HUDEP-2 (cell line): ENCODE data around the gene OR51T1.
A peak's percentile ranks its signal among the peaks of the same experiment; 100 is the strongest.
"Not testable (repeated sequence)": the region's sequence is repeated elsewhere in the genome, so short reads cannot be mapped to it uniquely, and the experiment has no call there.

Experiments
- DNase-seq, 76 experiments: peaks; one replicate each; lab custom pipeline; 2025; ENCODE audit not compliant: unreplicated experiment in 76 of 76; lab: John Stamatoyannopoulos, UW

OR51T1 gene, protein sequence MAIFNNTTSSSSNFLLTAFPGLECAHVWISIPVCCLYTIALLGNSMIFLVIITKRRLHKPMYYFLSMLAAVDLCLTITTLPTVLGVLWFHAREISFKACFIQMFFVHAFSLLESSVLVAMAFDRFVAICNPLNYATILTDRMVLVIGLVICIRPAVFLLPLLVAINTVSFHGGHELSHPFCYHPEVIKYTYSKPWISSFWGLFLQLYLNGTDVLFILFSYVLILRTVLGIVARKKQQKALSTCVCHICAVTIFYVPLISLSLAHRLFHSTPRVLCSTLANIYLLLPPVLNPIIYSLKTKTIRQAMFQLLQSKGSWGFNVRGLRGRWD

DNA sequence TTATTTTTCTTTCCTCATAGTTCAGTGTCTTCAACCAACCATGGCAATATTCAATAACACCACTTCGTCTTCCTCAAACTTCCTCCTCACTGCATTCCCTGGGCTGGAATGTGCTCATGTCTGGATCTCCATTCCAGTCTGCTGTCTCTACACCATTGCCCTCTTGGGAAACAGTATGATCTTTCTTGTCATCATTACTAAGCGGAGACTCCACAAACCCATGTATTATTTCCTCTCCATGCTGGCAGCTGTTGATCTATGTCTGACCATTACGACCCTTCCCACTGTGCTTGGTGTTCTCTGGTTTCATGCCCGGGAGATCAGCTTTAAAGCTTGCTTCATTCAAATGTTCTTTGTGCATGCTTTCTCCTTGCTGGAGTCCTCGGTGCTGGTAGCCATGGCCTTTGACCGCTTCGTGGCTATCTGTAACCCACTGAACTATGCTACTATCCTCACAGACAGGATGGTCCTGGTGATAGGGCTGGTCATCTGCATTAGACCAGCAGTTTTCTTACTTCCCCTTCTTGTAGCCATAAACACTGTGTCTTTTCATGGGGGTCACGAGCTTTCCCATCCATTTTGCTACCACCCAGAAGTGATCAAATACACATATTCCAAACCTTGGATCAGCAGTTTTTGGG lies at the start of gene OR51T1:
Gene OR51T1, plus strand, starts transcription at position 41 of the 641 bp plus-strand sequence. Its CDS starts 0 bp downstream, at position 41.
- no peak for DNase-seq

DNA sequence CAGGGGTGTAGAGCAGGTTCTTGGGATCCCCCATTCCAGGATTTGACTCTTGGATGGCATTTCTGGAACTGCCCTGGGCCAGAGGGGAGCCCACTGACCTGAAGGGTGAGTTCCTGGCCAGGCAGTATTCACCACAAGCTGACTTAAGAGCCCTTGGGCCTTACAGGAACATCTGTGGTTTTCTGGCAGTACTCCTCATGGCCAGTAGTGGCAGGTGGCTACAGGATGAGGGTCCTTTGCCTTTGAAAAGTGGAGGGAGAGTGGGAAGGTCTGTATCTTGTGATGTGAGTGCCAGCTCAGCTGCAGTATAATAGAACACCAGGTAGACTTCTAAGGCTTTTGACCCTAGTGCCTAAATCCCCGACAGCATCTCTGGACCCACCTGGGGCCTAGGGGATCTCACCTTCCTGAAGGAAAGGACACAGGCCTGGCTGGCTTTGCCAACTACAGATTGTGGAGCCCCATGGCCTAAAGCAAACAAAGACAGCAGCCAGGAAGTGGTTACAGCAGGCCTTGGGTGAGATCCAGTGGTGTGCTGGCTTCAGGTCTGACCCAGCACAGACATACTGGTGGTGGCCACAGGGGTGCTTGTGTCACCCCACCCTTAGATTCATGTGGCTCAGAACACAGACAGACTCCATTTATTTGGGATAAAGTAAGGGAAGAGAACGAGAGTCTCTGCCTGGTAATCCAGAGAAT lies 41.7 kb upstream of the OR51T1 start:
- no peak for DNase-seq

DNA sequence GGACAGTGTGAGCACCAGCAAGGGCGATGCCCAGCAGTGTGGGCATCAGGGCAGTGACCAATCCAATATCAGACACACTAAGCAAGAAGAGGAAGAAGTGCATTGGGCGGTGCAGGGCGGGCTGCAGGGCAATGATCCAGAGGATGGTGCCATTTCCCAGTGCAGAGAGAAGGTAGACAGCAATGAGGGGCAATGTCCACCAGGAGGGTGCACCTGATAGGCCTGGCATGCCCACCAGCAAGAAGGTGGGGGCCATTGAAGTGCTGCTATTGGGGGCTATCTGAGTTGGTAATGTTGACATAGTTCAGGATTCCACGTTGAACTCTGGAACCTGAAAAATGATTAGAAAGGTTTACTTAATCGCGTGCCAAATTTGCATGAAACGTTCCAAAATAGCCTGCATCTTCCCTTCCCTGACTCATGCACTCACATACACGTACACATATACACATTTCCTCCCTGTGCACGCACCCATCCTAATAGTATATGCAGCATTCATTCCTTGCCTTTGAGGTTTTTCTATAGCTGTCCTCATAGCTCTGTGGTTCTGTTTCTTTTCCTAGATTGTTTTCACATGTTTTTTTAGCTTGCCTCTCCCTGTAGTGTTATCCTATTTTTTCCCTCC lies 32.7 kb upstream of the OR51T1 start, which contains the start of gene OR51S1:
Gene OR51S1, minus strand, starts transcription at position 301 of the 625 bp plus-strand sequence. Its CDS starts 0 bp downstream, at position 301.
- no peak for DNase-seq

DNA sequence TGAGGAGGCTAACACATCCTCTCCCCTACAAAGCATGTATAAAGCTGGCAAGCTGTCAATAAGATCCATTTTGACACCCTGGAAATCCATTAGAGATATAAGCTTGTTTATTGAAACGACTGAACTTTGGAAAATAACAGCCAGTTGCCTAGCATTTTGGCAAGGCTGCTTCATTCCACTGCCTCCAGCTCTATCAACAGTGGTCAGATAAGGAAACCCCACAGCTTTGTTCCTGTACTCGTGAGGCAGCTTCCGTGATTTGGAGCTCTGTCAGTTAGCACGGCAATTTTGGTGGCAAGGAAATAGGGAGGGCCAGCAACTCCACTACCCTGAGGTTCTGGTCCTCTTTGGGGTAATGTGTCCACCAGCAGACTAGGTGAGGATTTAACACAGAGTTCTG lies 30.7 kb upstream of the OR51T1 start:
- peak in 1 of 76 experiments; percentile 4 for DNase-seq

DNA sequence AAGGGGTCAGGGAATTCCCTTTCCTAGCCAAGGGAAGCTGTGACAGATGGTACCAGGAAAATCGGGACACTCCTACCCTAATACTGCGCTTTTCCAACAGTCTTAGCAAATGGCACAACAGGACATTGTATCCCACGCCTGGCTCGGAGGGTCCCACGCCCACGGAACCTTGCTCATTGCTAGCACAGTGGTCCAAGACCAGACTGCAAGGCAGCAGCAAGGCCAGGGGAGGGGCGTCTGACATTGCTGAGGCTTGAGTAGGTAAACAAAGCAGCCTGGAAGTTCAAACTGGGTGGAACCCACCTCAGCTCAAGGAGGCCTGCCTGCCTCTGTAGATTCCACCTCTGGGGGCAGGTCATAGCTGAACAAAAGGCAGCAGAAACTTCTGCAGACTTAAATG lies 27.4 kb upstream of the OR51T1 start:
- DNase-seq: not testable (repeated sequence)

DNA sequence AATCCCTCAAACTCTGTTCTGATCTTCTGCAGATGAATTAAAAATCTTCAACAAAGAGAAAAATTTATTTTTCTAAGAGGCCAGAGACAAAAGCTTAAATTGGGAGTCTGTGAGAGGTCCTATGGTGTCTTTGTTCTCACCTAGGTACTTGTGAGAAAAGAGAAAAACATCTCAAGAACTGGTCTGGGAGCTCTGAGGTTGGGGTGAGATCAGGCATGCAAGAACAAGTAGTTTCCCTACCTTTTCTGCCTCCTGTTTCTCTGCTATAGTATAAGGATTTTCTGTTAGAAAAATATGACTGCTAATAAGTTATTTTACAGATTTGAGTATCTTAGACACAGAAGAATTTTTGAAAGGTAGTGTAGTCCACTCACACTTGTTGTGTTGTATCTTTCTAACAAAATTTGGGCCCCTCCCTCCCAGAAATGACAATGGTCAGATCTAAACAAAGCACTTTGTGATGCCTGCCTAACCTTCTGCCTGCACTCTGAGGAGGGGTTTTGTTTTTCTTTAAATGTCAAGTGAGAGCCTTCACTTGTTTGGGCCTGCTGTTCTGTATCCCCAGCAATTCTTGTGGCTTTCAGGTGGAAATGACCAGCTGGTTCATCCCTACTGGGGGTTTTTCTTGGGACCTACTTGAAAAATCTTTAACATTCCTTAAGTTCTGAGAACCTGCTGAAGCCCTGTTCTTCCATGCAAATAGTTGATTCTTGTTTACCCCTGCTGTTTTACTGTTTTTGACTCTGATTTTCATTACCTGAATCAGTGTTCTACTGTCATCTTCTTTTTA lies 19.1 kb upstream of the OR51T1 start:
- no peak for DNase-seq

DNA sequence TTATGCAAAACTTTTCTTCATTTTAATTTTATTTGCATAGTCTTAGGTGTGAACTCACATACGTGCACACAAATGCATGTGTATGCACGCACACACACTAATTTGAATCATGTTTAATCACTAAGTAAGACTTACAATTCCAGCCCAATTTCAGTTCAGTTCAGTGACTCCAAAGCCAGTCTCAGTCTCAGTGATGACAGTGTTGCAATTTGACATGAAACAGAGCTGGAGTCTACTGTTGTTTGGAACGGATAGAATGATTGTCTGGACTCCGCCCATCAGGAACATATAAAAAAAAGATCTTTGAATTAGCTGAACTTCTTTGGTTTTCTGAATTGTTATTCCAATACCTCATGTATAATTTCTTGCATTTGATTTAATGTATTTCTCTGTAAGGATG lies 17.8 kb upstream of the OR51T1 start:
- no peak for DNase-seq

DNA sequence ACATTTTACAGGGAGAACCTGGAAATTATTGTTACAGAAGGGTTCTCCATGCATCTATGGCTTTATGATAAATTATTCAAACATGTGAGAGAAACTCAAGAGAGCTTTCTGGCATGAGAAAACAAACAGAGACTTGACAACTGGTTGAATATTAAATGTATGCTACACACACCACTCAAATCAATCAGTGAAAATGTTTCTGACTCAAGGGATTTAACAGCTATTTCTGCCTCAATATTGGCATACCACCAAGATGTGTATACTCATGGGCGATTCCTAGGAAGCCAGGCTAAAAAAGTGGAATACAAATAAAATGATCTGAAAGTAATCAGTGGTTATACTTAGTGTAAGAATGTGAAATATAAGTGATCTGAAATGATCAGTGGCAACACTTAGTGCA lies 15.8 kb upstream of the OR51T1 start:
- no peak for DNase-seq

DNA sequence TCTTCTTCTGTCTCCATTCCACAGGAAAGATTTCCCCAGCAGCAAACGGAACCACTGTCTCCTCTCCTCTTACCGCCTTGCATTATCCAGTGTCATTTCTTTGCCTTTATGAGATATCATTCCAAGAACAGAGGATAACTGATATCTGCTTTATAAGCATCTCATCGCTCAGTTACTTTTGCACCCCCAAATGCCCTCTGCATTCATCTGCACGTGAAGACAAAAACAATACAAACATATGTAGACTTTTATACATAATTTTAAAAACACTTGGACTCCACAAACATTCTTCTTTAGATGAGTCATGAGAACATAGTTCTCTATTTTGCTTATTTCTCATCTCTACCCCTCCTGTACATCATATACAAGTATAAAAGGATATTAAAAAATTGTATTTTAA lies 512 bp upstream of the OR51T1 start:
- no peak for DNase-seq

DNA sequence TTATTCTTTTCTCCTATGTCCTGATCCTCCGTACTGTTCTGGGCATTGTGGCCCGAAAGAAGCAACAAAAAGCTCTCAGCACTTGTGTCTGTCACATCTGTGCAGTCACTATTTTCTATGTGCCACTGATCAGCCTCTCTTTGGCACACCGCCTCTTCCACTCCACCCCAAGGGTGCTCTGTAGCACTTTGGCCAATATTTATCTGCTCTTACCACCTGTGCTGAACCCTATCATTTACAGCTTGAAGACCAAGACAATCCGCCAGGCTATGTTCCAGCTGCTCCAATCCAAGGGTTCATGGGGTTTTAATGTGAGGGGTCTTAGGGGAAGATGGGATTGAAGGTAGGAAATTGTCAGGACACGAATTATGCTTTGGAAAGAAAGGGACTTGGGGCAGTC lies 843 bp downstream of the OR51T1 start:
- peak in 56 of 76 experiments; percentile 3 to 78 (median 32) for DNase-seq

DNA sequence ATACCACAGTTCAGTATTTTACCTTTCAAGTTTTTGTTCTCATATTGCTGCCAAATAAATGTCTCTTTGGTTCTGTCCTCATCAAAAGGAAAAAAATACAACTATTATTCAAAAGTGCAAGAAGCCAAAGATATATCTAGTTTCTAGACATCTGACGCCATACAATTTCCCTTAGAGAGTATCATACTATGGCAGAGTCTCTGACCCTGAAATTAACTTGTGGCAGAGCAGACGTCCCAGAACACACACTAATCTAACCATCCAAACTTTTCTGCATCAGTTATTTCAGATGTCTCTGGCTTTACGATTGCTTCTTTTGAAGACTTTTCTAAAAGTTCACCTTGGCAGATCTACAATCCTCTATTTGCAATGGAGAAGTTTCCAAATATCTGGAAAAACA lies 2.7 kb downstream of the OR51T1 start:
- DNase-seq: no peak

DNA sequence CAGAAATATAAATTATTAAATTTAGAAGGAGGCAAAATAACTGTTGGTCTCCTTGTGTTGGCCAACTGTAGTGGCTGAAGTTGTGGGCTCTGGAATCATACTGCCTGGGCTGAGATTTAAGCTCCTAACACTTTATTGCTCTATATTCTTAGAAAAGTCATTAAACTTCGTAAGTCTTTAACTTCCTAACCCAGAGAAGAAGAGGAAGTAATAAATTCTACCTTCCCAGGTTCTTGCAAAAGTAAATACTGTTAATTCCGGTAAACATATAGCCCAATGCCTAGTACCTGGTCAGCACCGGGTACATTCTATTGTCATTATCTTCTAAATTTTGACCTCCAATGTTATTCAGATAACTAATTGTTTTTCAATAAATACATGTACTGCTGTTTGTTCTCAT lies 4.5 kb downstream of the OR51T1 start:
- no peak for DNase-seq

DNA sequence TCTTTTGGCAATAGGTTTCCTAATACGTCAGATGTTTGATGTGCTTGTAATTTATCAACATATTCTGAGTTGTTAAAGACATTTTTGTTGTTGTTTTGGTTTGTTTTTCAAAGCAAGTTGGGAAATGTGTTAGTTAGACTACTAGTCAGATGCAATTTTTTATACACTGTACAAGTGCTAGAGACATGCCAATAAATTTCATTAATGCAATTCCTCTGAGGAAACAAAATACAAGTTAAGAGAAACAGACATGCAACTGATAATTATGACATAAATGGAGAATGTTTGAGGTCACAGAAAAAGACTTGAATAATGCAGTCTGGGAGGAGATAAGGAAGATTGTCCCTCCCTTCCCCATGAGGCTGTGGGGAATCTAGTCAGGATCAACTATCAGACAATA lies 5.9 kb downstream of the OR51T1 start:
- DNase-seq: no peak

DNA sequence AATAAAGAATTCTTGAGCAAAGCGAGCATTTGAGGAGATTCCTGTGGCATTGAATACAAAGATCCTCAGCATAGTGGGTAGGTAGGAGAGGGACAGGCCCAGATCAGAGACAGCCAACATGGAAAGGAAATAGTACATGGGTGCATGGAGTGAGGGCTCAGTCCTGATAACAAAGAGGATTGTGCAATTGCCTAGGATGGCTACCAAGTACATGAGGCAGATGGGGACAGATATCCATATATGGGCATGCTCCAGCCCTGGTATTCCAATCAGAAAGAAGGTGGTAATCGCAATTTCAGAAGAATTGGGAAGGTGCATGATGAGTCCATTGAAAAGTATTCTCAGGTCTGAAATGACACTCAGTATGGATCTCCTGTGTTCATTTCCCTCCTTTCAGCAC lies 8.6 kb downstream of the OR51T1 start:
- peak in 7 of 76 experiments; percentile 0 to 29 (median 17) for DNase-seq

DNA sequence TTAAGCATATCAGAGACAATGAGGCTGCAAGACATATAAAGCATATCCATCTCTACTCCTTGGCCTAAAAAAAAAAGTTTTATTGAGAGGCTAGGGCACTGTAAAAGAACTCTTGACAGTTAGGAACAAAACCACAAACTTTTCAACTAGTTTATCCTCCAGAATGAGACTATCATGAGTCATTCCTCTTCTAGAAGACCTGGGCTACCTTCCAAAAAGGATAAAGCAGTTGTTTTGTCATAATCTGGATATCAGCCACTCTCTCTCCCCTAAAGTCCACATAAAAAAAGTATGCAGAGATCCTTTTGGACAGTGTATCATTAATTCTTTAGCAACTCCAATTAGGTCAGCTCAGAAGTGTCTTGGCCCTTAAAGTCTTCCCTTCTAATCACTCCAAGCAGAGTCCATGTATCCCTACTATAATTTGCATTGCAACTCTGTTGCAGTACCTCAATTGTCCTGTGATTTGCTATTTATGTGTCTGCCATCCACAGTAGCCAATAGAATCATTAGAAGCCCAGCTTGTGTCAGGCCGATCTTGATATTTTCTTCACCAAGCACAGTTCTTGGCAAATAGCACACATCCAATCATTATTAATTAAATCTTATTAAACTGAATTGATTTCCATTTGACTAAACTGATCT lies 10.4 kb downstream of the OR51T1 start:
- DNase-seq: peak in 33 of 76 experiments; percentile 13 to 79 (median 52)

DNA sequence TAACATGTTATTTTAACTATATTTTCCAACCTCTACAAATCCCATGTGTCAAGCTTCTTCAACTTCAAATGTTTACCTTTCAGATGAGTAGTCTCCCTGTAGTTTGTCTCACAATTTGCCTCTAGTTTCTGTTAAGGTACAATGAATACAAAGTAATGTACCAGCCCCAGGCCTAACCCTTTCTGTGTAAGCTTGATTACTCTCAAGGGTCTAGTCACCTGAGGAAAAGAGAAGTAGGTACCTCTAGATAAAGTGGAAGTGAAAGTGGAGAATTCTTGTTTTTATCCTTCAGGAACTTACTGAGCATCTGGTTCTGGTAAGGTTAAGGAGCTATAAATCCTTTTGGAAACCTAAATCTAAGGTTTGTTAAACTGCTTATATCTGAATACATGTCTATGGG lies 21.8 kb downstream of the OR51T1 start, which contains the start of gene OR51A7:
Gene OR51A7, plus strand, starts transcription at position 300 of the 400 bp plus-strand sequence. CDS start 3,587 bp downstream, outside the sequence.
- DNase-seq: no peak

DNA sequence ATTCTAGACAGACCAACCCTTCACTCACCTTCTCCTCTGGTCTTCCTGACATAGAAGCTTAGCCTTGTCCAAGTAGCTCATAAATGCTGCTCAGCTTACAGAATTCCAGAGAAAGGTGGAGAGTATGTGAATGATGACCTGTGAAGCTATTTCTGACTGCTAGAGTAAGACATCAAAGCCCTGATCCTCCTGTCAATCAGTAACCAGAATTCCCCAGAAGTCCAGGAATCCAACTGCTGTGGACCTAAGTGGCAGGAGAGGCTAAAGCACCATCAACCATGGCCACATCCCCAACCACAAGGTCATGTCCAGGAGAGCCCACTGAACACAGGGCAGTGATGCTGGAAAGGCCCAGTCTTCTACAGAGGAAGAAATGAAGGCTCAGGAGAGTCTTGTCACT lies 34.9 kb downstream of the OR51T1 start:
- DNase-seq: no peak

DNA sequence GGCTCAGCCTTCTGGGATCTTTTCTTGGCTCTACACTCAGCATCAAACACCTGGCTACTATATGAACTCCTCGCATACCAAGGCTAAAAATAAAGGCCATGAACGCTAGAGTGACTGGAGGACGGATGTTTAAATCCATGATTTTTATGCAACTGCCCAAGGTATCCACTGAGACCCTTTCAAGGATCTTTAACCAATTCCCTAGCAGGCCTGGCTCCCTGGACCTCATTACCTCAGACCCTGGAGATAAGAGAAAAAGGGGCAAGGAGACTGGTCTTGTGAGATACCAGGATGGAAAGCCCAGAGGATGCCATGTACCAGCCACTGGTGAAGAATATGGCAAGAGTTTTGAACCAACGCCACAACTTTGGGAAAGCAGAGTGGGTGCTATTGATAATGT lies 37.5 kb downstream of the OR51T1 start, which contains the start of gene OR51G2:
Gene OR51G2, minus strand, starts transcription at position 101 of the 400 bp plus-strand sequence. CDS start 3,687 bp downstream, outside the sequence.
- DNase-seq: no peak

DNA sequence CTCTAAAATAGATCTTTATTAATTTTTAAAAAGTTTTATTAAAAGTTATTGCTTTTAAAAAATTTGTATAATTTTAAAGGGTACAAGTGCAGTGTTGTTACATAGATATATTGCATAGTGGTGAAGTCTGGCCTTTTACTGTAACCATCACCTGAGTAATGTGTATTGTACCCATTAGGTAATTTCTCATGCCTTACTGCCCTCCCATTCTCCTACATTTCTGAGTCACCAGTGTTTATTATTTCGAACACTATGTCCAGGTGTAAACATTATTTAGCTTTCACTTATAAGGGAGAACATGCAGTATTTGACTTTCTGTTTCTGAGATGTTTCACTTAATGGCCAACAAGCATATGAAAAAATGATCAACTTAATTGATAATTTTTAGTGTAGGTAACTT lies 40.1 kb downstream of the OR51T1 start:
- no peak for DNase-seq

DNA sequence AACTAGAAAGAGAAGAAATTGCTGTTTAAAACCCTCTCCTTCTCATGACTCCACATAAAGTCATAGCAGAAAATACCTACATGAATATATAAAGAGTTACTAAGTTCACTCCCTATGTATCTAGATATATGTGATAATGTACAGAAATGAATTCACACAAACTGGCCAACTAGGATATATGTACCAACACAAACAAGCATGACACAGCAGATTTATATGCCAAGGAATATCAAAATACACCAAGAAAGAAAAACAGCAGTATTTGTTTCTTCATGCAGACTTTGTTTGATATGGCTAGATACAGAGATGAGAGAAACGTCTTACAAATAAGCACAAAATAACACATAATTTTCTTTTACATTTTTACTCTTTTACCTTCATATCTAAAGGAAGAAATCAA lies 40.6 kb downstream of the OR51T1 start:
- DNase-seq: no peak
